Tibial nerve (tissue), 4 donors: ENCODE measurements around the gene TPD52L2. TPM values are rescaled to one million over a fixed set of nuclear protein-coding genes. Genes with fewer than 3 reads are reported as not detected.

Experiments
- DNase-seq, 2 donors: peaks; one replicate each; pipeline ENCODE4 v3.0.0-alpha.2; 2019; ENCODE audit warnings: low spot score in 2 of 2
- H3K27ac ChIP-seq, 4 donors: fragments of 200-600 bp; sonication (generic) in 3 of 4; one replicate each; pipeline ENCODE4 v1.5.1; 2017 to 2019; ENCODE audit warnings: mild to moderate bottlenecking in 1 of 4
- H3K27me3 ChIP-seq, 2 donors: fragments of 200-600 bp; sonication (generic) in 1 of 2; one replicate each; pipeline versions ENCODE4 v1.5.1 to v1.6.0; 2017 to 2019
- H3K36me3 ChIP-seq, 3 donors: fragments of 200-600 bp; sonication (generic); one replicate each; pipeline ENCODE4 v1.5.1; 2018 to 2019
- H3K4me1 ChIP-seq, 4 donors: fragments of 200-600 bp; sonication (generic) in 3 of 4; one replicate each; pipeline ENCODE4 v1.5.1; 2017 to 2019
- H3K4me3 ChIP-seq, 4 donors: fragments of 200-600 bp; sonication (generic) in 3 of 4; one replicate each; pipeline ENCODE4 v1.5.1; 2017 to 2019; ENCODE audit warnings: mild to moderate bottlenecking in 1 of 4, moderate library complexity in 1 of 4
- H3K9me3 ChIP-seq, 4 donors: fragments of 200-600 bp; sonication (generic) in 3 of 4; one replicate each; pipeline ENCODE4 v1.5.1; 2017 to 2019
- CTCF ChIP-seq, 5 experiments: fragments of 200-600 bp in 3 of 5; fragments of 450-650 bp in 2 of 5; sonication (generic) in 3 of 5; IDR thresholded peaks; one replicate each; pipeline ENCODE4 v1.5.1; 2016 to 2019; ENCODE audit warnings: antibody characterized with exemption in 5 of 5, mild to moderate bottlenecking in 3 of 5, moderate library complexity in 2 of 5
- EP300 ChIP-seq, 2 donors: sonication (generic); formaldehyde crosslinking; IDR thresholded peaks; one replicate each; pipeline ENCODE4 v1.6.1; 2017; ENCODE audit warnings: antibody characterized with exemption in 2 of 2, mild to moderate bottlenecking in 1 of 2
- POLR2A ChIP-seq, 2 donors: fragments of 450-650 bp; IDR thresholded peaks; one replicate each; pipeline ENCODE4 v1.6.1; 2017; ENCODE audit warnings: antibody characterized with exemption in 2 of 2, mild to moderate bottlenecking in 2 of 2, moderate library complexity in 2 of 2
- WGBS, 2 donors: methylation state at CpG; one replicate each; pipeline ENCODE4 v1.1.5; 2018; 5-methylcytosine and 5-hydroxymethylcytosine counted together
- total RNA-seq, 4 donors: library from RNA; depleted of rRNA; stranded (reverse); fragments of >200 nt; gene quantifications; one replicate each; pipeline ENCODE4 v1.1.0, GENCODE V29; 2016

Gene TPD52L2
- total RNA-seq, 4 donors from 2014 or later, result 108 to 122 (median 115) TPM

GRCh38 chr20:63919130-63919529, 54.1 kb downstream of the TPD52L2 start:
- TF ChIP-seq CTCF (IDR thresholded peaks at IDR 0.05) (no peak), EP300 (IDR thresholded peaks at IDR 0.05) (no peak), POLR2A (IDR thresholded peaks at IDR 0.05) (no peak)
- no peak for DNase-seq
- H3K9me3 ChIP-seq, result peaks cover 0 to 9% (median 0%) of the 10 kb centered on the region in 4 donors
- H3K27me3 ChIP-seq, result no peaks in the 10 kb centered on the region
- peaks cover 0 to 36% (median 0%) of the 10 kb centered on the region in 3 donors for H3K36me3 ChIP-seq
- no peak overlapping the region for H3K4me3 ChIP-seq
- WGBS, 2 donors, result 90 to 93% methylated on average over 18 to 19 of the region's 19 CpGs
- no peaks in the 10 kb centered on the region for H3K4me1 ChIP-seq
- H3K27ac ChIP-seq, result no peak overlapping the region

- WGBS, 2 donors, result 91 to 96% methylated on average over 22 of the region's 23 CpGs
- Histone ChIP-seq H3K27ac (no peak overlapping the region), H3K9me3 (peaks cover 0 to 9% (median 0%) of the 10 kb centered on the region in 4 donors), H3K36me3 (peaks cover 0 to 36% (median 0%) of the 10 kb centered on the region in 3 donors), H3K4me3 (no peak overlapping the region), H3K4me1 (no peaks in the 10 kb centered on the region), H3K27me3 (no peaks in the 10 kb centered on the region)
- no peak for DNase-seq
- TF ChIP-seq POLR2A (IDR thresholded peaks at IDR 0.05), result no peak
- TF ChIP-seq EP300 (IDR thresholded peaks at IDR 0.05), result no peak
- no peak for TF ChIP-seq CTCF (IDR thresholded peaks at IDR 0.05)
These were observed 55.2 kb downstream of the TPD52L2 start for GRCh38 chr20:63920226-63920625.

GRCh38 chr20:63923651-63924050, 58.6 kb downstream of the TPD52L2 start:
- Histone ChIP-seq H3K9me3 (no peaks in the 10 kb centered on the region), H3K27ac (no peak overlapping the region), H3K27me3 (no peaks in the 10 kb centered on the region), H3K4me1 (no peaks in the 10 kb centered on the region), H3K36me3 (peaks cover 0 to 30% (median 7%) of the 10 kb centered on the region in 3 donors), H3K4me3 (no peak overlapping the region)
- TF ChIP-seq EP300 (IDR thresholded peaks at IDR 0.05) (no peak), POLR2A (IDR thresholded peaks at IDR 0.05) (no peak), CTCF (IDR thresholded peaks at IDR 0.05) (no peak)
- WGBS, 2 donors, result 47 to 54% methylated on average over 8 of the region's 8 CpGs
- no peak for DNase-seq

GRCh38 chr20:63924241-63924640, 59.2 kb downstream of the TPD52L2 start:
- TF ChIP-seq CTCF (IDR thresholded peaks at IDR 0.05) (no peak), EP300 (IDR thresholded peaks at IDR 0.05) (no peak), POLR2A (IDR thresholded peaks at IDR 0.05) (no peak)
- Histone ChIP-seq H3K27ac (no peak overlapping the region), H3K36me3 (peaks cover 0 to 32% (median 13%) of the 10 kb centered on the region in 3 donors), H3K4me3 (no peak overlapping the region), H3K9me3 (no peaks in the 10 kb centered on the region), H3K27me3 (no peaks in the 10 kb centered on the region), H3K4me1 (no peaks in the 10 kb centered on the region)
- no peak for DNase-seq
- WGBS, 2 donors, result 77 to 82% methylated on average over 9 of the region's 9 CpGs

- TF ChIP-seq CTCF (IDR thresholded peaks at IDR 0.05), result no peak
- no peak for TF ChIP-seq POLR2A (IDR thresholded peaks at IDR 0.05)
- TF ChIP-seq EP300 (IDR thresholded peaks at IDR 0.05), result no peak
- WGBS, 2 donors, result 77 to 85% methylated on average over 8 of the region's 8 CpGs
- no peaks in the 10 kb centered on the region for H3K9me3 ChIP-seq
- H3K27ac ChIP-seq, result no peak overlapping the region
- H3K27me3 ChIP-seq, result no peaks in the 10 kb centered on the region
- no peak for DNase-seq
- no peaks in the 10 kb centered on the region for H3K4me1 ChIP-seq
- H3K36me3 ChIP-seq, result peaks cover 0 to 45% (median 27%) of the 10 kb centered on the region in 3 donors
- H3K4me3 ChIP-seq, result no peak overlapping the region
These were observed 61.2 kb downstream of the TPD52L2 start for GRCh38 chr20:63926298-63926697.
